Keratinocyte (primary cell): ENCODE data around the gene YY1. TPM values are rescaled to one million over a fixed set of nuclear protein-coding genes. Genes with fewer than 3 reads are reported as not detected.

Experiments
- DNase-seq: peaks from one replicate; pipeline ENCODE4 v3.0.0-alpha.2; 2011; ENCODE audit warnings: low read depth, missing footprints, low spot score
- FAIRE-seq: peaks from 2 replicates; lab custom pipeline; 2011; peaks lifted over from hg19 to GRCh38; lab: Jason Lieb, UNC
- H2AFZ ChIP-seq: 2 replicates; pipeline ENCODE4 v1.6.0; 2012; ENCODE audit warnings: low read length, control low read depth, inconsistent platforms; ENCODE audit not compliant: control insufficient read depth
- H3K27ac ChIP-seq: 2 replicates; pipeline ENCODE4 v1.5.1; 2011; ENCODE audit warnings: low read length; ENCODE audit not compliant: control insufficient read depth, insufficient read depth
- H3K27me3 ChIP-seq: 3 replicates; pipeline ENCODE4 v1.6.0; 2011; ENCODE audit warnings: low read length; ENCODE audit not compliant: control insufficient read depth, insufficient read depth; ENCODE audit errors: extremely low read depth
- H3K36me3 ChIP-seq, 2 experiments: 2 replicates in 1 of 2; 3 replicates in 1 of 2; pipeline ENCODE4 v1.5.1; 2011; ENCODE audit warnings: low read length in 2 of 2, mild to moderate bottlenecking in 1 of 2; ENCODE audit not compliant: control insufficient read depth in 2 of 2, insufficient read depth in 2 of 2; ENCODE audit errors: extremely low read depth in 1 of 2
- H3K4me1 ChIP-seq: 3 replicates; pipeline ENCODE4 v1.5.1; 2011; ENCODE audit warnings: low read length; ENCODE audit not compliant: control insufficient read depth, insufficient read depth; ENCODE audit errors: extremely low read depth
- H3K4me2 ChIP-seq: 3 replicates; pipeline ENCODE4 v1.6.0; 2011; ENCODE audit warnings: low read depth, low read length; ENCODE audit not compliant: control insufficient read depth, insufficient read depth; ENCODE audit errors: extremely low read depth
- H3K4me3 ChIP-seq, 3 experiments: fragments of 200-600 bp in 1 of 3; sonication (generic) in 1 of 3; 2 replicates in 2 of 3; 3 replicates in 1 of 3; pipeline ENCODE4 v1.5.1; 2011 to 2016; ENCODE audit warnings: low read length in 3 of 3, mild to moderate bottlenecking in 3 of 3, control low read depth in 2 of 3, inconsistent platforms in 1 of 3, low read depth in 1 of 3, mixed read lengths in 1 of 3, mixed run types in 1 of 3, moderate library complexity in 1 of 3; ENCODE audit not compliant: control insufficient read depth in 2 of 3, insufficient read depth in 2 of 3; ENCODE audit errors: extremely low read depth in 1 of 3
- H3K79me2 ChIP-seq: 2 replicates; pipeline ENCODE4 v1.6.0; 2012; ENCODE audit warnings: low read length; ENCODE audit not compliant: control insufficient read depth, insufficient read depth
- H3K9ac ChIP-seq: 3 replicates; pipeline ENCODE4 v1.6.0; 2011; ENCODE audit warnings: low read length; ENCODE audit not compliant: control insufficient read depth, insufficient read depth; ENCODE audit errors: extremely low read depth
- H3K9me1 ChIP-seq: 3 replicates; pipeline ENCODE4 v1.6.0; 2011; ENCODE audit warnings: low read length; ENCODE audit not compliant: control insufficient read depth, insufficient read depth; ENCODE audit errors: extremely low read depth
- H3K9me3 ChIP-seq: 2 replicates; pipeline ENCODE4 v1.5.1; 2012; ENCODE audit warnings: low read depth, low read length; ENCODE audit not compliant: control insufficient read depth
- H4K20me1 ChIP-seq: 3 replicates; pipeline ENCODE4 v1.6.0; 2011; ENCODE audit warnings: low read length; ENCODE audit not compliant: control insufficient read depth, insufficient read depth; ENCODE audit errors: extremely low read depth
- EZH2 ChIP-seq: IDR thresholded peaks from one replicate; pipeline ENCODE4 v1.6.1; 2012; ENCODE audit warnings: inconsistent platforms, mild to moderate bottlenecking, low read length, moderate library complexity
- dilution Hi-C: fragments of 300-500 bp; cut with MboI; formaldehyde crosslinking; loops from one replicate; pipeline ENCODE4 v1.7.0; 2020; ENCODE audit warnings: low sequenced_read_pairs; ENCODE audit not compliant: extremely low pct_ligation_motif_present
- polyA plus RNA-seq, 5 experiments: library from polyadenylated mRNA; depleted of rRNA in 3 of 5; stranded (reverse) in 3 of 5; stranded (forward) in 1 of 5; unstranded in 1 of 5; fragments of >200 nt; gene quantifications; 1 replicate in 1 of 5; 2 replicates in 3 of 5; 3 replicates in 1 of 5; pipeline versions ENCODE4 v1.2.1 to v1.2.3, GENCODE V29; 2011 to 2012; ENCODE audit warnings: missing spikeins in 2 of 5, low read depth in 1 of 5, low replicate concordance in 1 of 5
- small RNA-seq, 3 experiments: library from RNA; depleted of rRNA; stranded (forward); fragments of <200 nt; gene quantifications; one replicate each; pipeline ENCODE3, GENCODE V24; 2012; ENCODE audit warnings: low read depth in 3 of 3, low replicate concordance in 1 of 3; ENCODE audit not compliant: insufficient read length in 3 of 3
- TF ChIP-seq, protein P1 (sequence below), 3 experiments: IDR thresholded peaks in 1 of 3; conservative IDR thresholded peaks in 1 of 3; optimal IDR thresholded peaks in 1 of 3; 2 replicates in 2 of 3; 3 replicates in 1 of 3; pipeline versions ENCODE3 to v1.5.1; 2011; ENCODE audit warnings: low read length in 3 of 3, mild to moderate bottlenecking in 3 of 3, moderate library complexity in 2 of 3, control low read depth in 1 of 3, inconsistent platforms in 1 of 3; ENCODE audit not compliant: insufficient read depth in 2 of 3; ENCODE audit errors: extremely low read depth in 1 of 3

YY1 gene
- polyA plus RNA-seq, 1 donor (not counting 4 experiments of a cell fraction or from before 2014, with no cell fraction given) = 65.6 TPM

DNA sequence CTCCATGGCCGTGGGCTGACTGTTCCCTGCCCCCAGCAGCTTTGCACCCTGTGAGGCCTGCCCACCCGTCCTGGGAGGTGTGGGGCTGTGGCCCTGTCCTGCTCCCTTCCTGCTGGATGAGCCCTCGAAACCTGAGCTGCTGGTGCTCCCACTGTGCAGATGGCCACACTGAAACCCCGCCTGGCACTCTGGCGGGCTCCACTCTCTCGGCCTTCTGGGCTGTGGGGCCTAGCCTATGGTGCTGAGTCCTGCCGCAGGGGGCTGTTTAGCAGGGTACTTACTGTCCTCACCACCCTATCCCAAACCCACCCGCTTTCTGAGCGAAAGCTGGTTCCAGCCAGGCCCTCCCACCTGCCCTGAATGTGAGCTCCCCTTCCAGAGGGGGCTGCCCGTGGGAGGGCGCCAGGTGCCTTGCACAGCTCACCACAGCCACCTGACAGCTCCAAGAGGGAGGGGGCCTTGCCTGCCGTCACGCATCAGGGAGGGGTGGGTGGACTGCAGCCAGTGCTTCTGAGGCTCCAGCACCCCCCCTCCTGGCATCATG, 91.5 kb downstream of the YY1 start:
- H3K79me2 ChIP-seq = no peaks in the 10 kb centered on the region
- no peak for FAIRE-seq
- H3K27ac ChIP-seq = no peak overlapping the region
- dilution Hi-C loops = no loop called here
- DNase-seq = no peak
- H3K4me2 ChIP-seq = no peak overlapping the region
- H3K27me3 ChIP-seq = no peaks in the 10 kb centered on the region
- no peak for TF ChIP-seq EZH2
- TF ChIP-seq, protein P1, sequence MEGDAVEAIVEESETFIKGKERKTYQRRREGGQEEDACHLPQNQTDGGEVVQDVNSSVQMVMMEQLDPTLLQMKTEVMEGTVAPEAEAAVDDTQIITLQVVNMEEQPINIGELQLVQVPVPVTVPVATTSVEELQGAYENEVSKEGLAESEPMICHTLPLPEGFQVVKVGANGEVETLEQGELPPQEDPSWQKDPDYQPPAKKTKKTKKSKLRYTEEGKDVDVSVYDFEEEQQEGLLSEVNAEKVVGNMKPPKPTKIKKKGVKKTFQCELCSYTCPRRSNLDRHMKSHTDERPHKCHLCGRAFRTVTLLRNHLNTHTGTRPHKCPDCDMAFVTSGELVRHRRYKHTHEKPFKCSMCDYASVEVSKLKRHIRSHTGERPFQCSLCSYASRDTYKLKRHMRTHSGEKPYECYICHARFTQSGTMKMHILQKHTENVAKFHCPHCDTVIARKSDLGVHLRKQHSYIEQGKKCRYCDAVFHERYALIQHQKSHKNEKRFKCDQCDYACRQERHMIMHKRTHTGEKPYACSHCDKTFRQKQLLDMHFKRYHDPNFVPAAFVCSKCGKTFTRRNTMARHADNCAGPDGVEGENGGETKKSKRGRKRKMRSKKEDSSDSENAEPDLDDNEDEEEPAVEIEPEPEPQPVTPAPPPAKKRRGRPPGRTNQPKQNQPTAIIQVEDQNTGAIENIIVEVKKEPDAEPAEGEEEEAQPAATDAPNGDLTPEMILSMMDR (optimal IDR thresholded peaks at IDR 0.05 in 1 of 3, IDR thresholded peaks at IDR 0.05 in 1 of 3, conservative IDR thresholded peaks at IDR 0.05 in 1 of 3; ENCODE audit: extremely low read depth in 1 of 3, insufficient read depth in 2 of 3, low read length in 3 of 3) = no peak
- H3K36me3 ChIP-seq = peaks cover 3 to 10% of the 10 kb centered on the region in 2 experiments
- H3K9me3 ChIP-seq = no peaks in the 10 kb centered on the region
- H3K4me1 ChIP-seq = no peaks in the 10 kb centered on the region
- H3K4me3 ChIP-seq = no peak overlapping the region
- H4K20me1 ChIP-seq = no peaks in the 10 kb centered on the region
- H3K9me1 ChIP-seq = no peaks in the 10 kb centered on the region
- H2AFZ ChIP-seq = no peak overlapping the region
- no peak overlapping the region for H3K9ac ChIP-seq

- H3K4me2 ChIP-seq = no peak overlapping the region
These were observed 93.2 kb downstream of the YY1 start for GRCh38 chr14:100332071-100332639.

More at GRCh38 chr14:100332071-100332639, 93.2 kb downstream of the YY1 start:
- no peak overlapping the region for H3K4me3 ChIP-seq
- no peaks in the 10 kb centered on the region for H4K20me1 ChIP-seq
- no peak for FAIRE-seq
- no peak for DNase-seq
- no peaks in the 10 kb centered on the region for H3K9me3 ChIP-seq
- TF ChIP-seq, protein P1 (optimal IDR thresholded peaks at IDR 0.05 in 1 of 3, IDR thresholded peaks at IDR 0.05 in 1 of 3, conservative IDR thresholded peaks at IDR 0.05 in 1 of 3; ENCODE audit: extremely low read depth in 1 of 3, insufficient read depth in 2 of 3, low read length in 3 of 3) = no peak
- no peak for TF ChIP-seq EZH2
- H3K9ac ChIP-seq = no peak overlapping the region
- no peaks in the 10 kb centered on the region for H3K9me1 ChIP-seq
- no peak overlapping the region for H2AFZ ChIP-seq
- H3K36me3 ChIP-seq = peaks cover 11 to 21% of the 10 kb centered on the region in 2 experiments
- no peak overlapping the region for H3K27ac ChIP-seq
- no peaks in the 10 kb centered on the region for H3K27me3 ChIP-seq
- H3K4me1 ChIP-seq = no peaks in the 10 kb centered on the region
- dilution Hi-C loops = no loop called here
- no peaks in the 10 kb centered on the region for H3K79me2 ChIP-seq

Small RNA genes within 50 kb of the gene (small RNA-seq; reads per million reads assigned to genes)
- gene MIR345 = 0.47 to 33.6 (median 32.0) reads per million in 3 experiments
- 0 reads per million in 3 experiments for gene RN7SL523P

Other genes starting within 250 kb of the YY1 start
- gene EVL, start 173.7 kb upstream of the YY1 start, polyA plus RNA-seq = 12.0 to 16.2 TPM (median 13.2 TPM) in 3 replicates
- 0.34 to 0.59 TPM (median 0.46 TPM) in 3 replicates for gene DEGS2, start 79.5 kb upstream of the YY1 start, polyA plus RNA-seq
- 11.1 to 46.2 TPM (median 16.3 TPM) in 3 replicates for gene SLC25A29, start 67.3 kb downstream of the YY1 start, polyA plus RNA-seq
- not detected in 3 replicates for gene SLC25A47, start 84.2 kb downstream of the YY1 start, polyA plus RNA-seq
- 5.4 to 6.5 TPM (median 5.8 TPM) in 3 replicates for gene WDR25, start 137.3 kb downstream of the YY1 start, polyA plus RNA-seq